DND-41 (cell line): ENCODE results near the gene HYI.

ENCODE experiments used
- ATAC-seq: fragments of 200-7000 bp; cut with Tn5 transposase; 3 replicates; pipeline ENCODE4 v1.9.1; 2021; ENCODE audit warnings: low read depth; ENCODE audit not compliant: insufficient read depth
- DNase-seq: peaks from one replicate; pipeline ENCODE4 v3.0.0-alpha.2; 2020
- H2AFZ ChIP-seq: 2 replicates; pipeline ENCODE4 v1.6.0; 2012; ENCODE audit warnings: low read depth, low read length
- H3K27ac ChIP-seq: 2 replicates; pipeline ENCODE4 v1.5.1; 2012; ENCODE audit warnings: low read length, inconsistent platforms
- H3K27me3 ChIP-seq: fragments of 200-600 bp; sonication (generic); 2 replicates; pipeline ENCODE4 v1.6.0; 2012; ENCODE audit warnings: low read length, mild to moderate bottlenecking, inconsistent platforms; ENCODE audit not compliant: insufficient read depth, poor library complexity
- H3K36me3 ChIP-seq: 2 replicates; pipeline ENCODE4 v1.5.1; 2012; ENCODE audit warnings: low read length, inconsistent platforms; ENCODE audit not compliant: insufficient read depth
- H3K4me1 ChIP-seq: 2 replicates; pipeline ENCODE4 v1.5.1; 2012; ENCODE audit warnings: mild to moderate bottlenecking, low read length; ENCODE audit not compliant: insufficient read depth
- H3K4me2 ChIP-seq: 2 replicates; pipeline ENCODE4 v1.6.0; 2012; ENCODE audit warnings: mild to moderate bottlenecking, moderate library complexity, low read length, inconsistent platforms; ENCODE audit not compliant: insufficient read depth
- H3K4me3 ChIP-seq, 2 experiments: fragments of 200-600 bp in 1 of 2; shearing (Covaris generic) in 1 of 2; 2 replicates each; pipeline ENCODE4 v1.5.1; 2012 to 2016; ENCODE audit warnings: inconsistent platforms in 2 of 2, low read length in 2 of 2, mild to moderate bottlenecking in 2 of 2, low read depth in 1 of 2, moderate library complexity in 1 of 2
- H3K79me2 ChIP-seq: 2 replicates; pipeline ENCODE4 v1.6.0; 2012; ENCODE audit warnings: low read length, inconsistent platforms; ENCODE audit not compliant: insufficient read depth
- H3K9ac ChIP-seq: 2 replicates; pipeline ENCODE4 v1.6.0; 2012; ENCODE audit warnings: low read depth, mild to moderate bottlenecking, inconsistent platforms, low read length, moderate library complexity
- H3K9me3 ChIP-seq: 2 replicates; pipeline ENCODE4 v1.5.1; 2012; ENCODE audit warnings: low read length, moderate library complexity, mild to moderate bottlenecking, inconsistent platforms; ENCODE audit not compliant: insufficient read depth, severe bottlenecking
- H4K20me1 ChIP-seq: 2 replicates; pipeline ENCODE4 v1.6.0; 2012; ENCODE audit warnings: low read length; ENCODE audit not compliant: insufficient read depth
- EZH2 ChIP-seq: IDR thresholded peaks from 3 replicates; pipeline ENCODE4 v1.6.1; 2012; ENCODE audit warnings: borderline replicate concordance, low read depth, mild to moderate bottlenecking, moderate library complexity, low read length, inconsistent platforms; ENCODE audit not compliant: severe bottlenecking
- TF ChIP-seq, protein P1 (sequence below): IDR thresholded peaks from 2 replicates; pipeline ENCODE4 v1.5.1; 2012; ENCODE audit warnings: borderline replicate concordance, low read length, moderate library complexity, mild to moderate bottlenecking; ENCODE audit not compliant: poor library complexity, severe bottlenecking; ENCODE audit errors: extremely low read depth

The HYI gene

GRCh38 chr1:43455213-43455889 lies 1.6 kb upstream of the HYI start:
- TF ChIP-seq, protein P1, sequence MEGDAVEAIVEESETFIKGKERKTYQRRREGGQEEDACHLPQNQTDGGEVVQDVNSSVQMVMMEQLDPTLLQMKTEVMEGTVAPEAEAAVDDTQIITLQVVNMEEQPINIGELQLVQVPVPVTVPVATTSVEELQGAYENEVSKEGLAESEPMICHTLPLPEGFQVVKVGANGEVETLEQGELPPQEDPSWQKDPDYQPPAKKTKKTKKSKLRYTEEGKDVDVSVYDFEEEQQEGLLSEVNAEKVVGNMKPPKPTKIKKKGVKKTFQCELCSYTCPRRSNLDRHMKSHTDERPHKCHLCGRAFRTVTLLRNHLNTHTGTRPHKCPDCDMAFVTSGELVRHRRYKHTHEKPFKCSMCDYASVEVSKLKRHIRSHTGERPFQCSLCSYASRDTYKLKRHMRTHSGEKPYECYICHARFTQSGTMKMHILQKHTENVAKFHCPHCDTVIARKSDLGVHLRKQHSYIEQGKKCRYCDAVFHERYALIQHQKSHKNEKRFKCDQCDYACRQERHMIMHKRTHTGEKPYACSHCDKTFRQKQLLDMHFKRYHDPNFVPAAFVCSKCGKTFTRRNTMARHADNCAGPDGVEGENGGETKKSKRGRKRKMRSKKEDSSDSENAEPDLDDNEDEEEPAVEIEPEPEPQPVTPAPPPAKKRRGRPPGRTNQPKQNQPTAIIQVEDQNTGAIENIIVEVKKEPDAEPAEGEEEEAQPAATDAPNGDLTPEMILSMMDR = no peak
- no peak for TF ChIP-seq EZH2
- H3K79me2 ChIP-seq = peaks cover 19% of the 10 kb centered on the region
- H3K9me3 ChIP-seq = no peaks in the 10 kb centered on the region
- ATAC-seq (no peak), DNase-seq (no peak)
- no peaks in the 10 kb centered on the region for H4K20me1 ChIP-seq
- no peak overlapping the region for H3K4me3 ChIP-seq
- peaks cover 21% of the 10 kb centered on the region for H3K36me3 ChIP-seq
- peaks cover 27% of the 10 kb centered on the region for H3K4me1 ChIP-seq
- H2AFZ ChIP-seq = no peak overlapping the region
- no peak overlapping the region for H3K27ac ChIP-seq
- no peak overlapping the region for H3K9ac ChIP-seq
- H3K4me2 ChIP-seq = no peak overlapping the region
- no peaks in the 10 kb centered on the region for H3K27me3 ChIP-seq

DNA sequence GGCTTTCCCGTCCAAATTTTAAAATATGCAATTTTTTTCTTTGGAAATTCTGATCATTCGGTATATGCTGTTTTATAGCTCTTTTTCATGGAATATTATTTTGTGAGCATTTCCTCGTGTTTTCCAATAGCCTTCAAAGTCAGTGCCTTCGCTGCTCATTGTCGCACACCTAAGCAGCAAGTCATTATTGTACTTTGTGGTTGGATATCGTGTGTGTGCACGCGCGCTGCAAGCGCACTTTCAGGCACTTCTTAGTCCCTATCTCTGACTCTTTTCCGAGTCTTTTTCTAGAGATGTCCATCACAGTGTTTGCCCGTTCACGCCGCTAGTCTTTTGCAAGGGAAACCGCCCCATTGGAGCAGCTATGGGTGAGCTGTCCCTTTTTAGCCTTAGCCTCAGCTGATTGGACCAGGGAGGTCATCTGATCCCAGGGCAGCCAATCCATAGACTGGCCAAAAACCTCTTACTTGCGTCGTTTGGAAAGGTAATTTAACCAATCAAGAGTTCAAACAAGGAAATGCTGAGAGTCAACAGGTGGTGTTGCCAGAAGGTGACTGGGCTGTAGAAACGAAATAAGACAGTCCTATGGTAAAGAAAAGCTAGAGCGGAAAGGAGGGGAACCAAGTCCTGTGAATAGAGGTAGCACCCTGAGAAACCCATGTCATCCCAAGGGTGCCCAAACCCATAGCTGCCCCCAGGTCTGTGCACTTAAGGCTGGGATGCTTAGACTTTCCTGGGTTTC lies 710 bp upstream of the HYI start:
- Histone ChIP-seq H3K9ac (peak overlapping the region; percentile 80), H3K27me3 (no peaks in the 10 kb centered on the region), H3K36me3 (peaks cover 30% of the 10 kb centered on the region), H3K4me1 (peaks cover 27% of the 10 kb centered on the region), H3K27ac (peak overlapping the region; percentile 88), H3K79me2 (peaks cover 19% of the 10 kb centered on the region), H3K9me3 (no peaks in the 10 kb centered on the region), H3K4me2 (peak overlapping the region; percentile 91), H2AFZ (peak overlapping the region; percentile 76), H3K4me3 (peak overlapping the region; percentile 44 to 58), H4K20me1 (no peaks in the 10 kb centered on the region; the same call in 1 of the 2 replicates)
- DNase-seq = peak; percentile 50
- ATAC-seq = peak; percentile 25; the same call in 1 of the 3 replicates
- no peak for TF ChIP-seq EZH2
- TF ChIP-seq, protein P1 = no peak

DNA sequence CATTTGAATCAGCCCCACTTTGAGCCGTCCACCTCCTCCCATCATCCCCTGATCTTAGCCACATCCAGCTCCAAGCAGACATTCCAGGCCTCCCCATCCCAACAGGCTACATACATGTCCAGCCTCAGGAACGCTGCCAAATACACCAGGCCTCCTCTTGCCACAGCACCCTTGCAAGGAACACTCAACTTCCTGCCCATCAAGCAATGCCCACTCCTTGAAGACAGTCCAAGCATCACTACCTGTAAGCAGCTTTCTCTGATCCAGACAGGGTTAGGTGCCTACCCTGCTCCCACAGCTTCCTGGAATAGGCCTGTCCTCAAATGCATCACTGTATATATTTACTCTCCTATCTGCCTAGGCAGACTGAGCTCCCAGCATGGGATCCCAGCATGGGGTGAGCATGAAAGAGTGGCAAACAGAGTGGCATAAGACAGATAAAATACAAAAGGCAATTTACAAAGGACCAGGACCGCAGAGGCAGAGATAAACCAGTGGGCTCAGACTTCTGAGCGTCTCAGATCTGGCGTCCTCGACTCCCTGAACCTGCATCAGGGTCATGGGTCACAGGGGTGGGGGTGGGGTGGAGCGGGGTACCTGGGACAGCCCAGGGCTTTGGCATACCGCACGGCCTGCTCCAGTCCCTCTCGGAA lies 816 bp downstream of the HYI start:
- H3K9ac ChIP-seq = peak overlapping the region; percentile 80
- no peak for TF ChIP-seq EZH2
- TF ChIP-seq, protein P1 = no peak
- peak overlapping the region; percentile 82 for H2AFZ ChIP-seq
- peaks cover 19% of the 10 kb centered on the region for H3K79me2 ChIP-seq
- no peaks in the 10 kb centered on the region for H3K9me3 ChIP-seq
- ATAC-seq (peak; percentile 42), DNase-seq (peak; percentile 22)
- H4K20me1 ChIP-seq = no peaks in the 10 kb centered on the region; the same call in 1 of the 2 replicates
- H3K4me1 ChIP-seq = peaks cover 27% of the 10 kb centered on the region
- peak overlapping the region; percentile 83 for H3K27ac ChIP-seq
- peak overlapping the region; percentile 36 to 58; a peak in 3 of 4 replicates for H3K4me3 ChIP-seq
- H3K27me3 ChIP-seq = no peaks in the 10 kb centered on the region
- H3K4me2 ChIP-seq = peak overlapping the region; percentile 91
- peaks cover 44% of the 10 kb centered on the region for H3K36me3 ChIP-seq
